ENCODE results near the gene FKBP11.

FKBP11 gene

GRCh38 chr12:48929551-48929950 lies 4.3 kb upstream of the FKBP11 start:
- no peak overlapping the region for H3K27ac ChIP-seq
- no peak for DNase-seq
- no peaks in the 10 kb centered on the region for H3K9me3 ChIP-seq (ENCODE audit: severe bottlenecking)
- H3K27me3 ChIP-seq (ENCODE audit: insufficient read depth, low read depth, severe bottlenecking) = no peaks in the 10 kb centered on the region
- no peak overlapping the region for H3K4me3 ChIP-seq (ENCODE audit: low read depth, low read length)
- H3K36me3 ChIP-seq = peaks cover 31% of the 10 kb centered on the region
- TF ChIP-seq CTCF (IDR thresholded peaks at IDR 0.05; ENCODE audit: low read depth, low read length) = no peak

GRCh38 chr12:48927261-48927660 lies 2.0 kb upstream of the FKBP11 start:
- no peaks in the 10 kb centered on the region for H3K27me3 ChIP-seq (ENCODE audit: insufficient read depth, low read depth, severe bottlenecking)
- H3K9me3 ChIP-seq (ENCODE audit: severe bottlenecking) = no peaks in the 10 kb centered on the region
- TF ChIP-seq CTCF (IDR thresholded peaks at IDR 0.05; ENCODE audit: low read depth, low read length) = no peak
- no peak overlapping the region for H3K27ac ChIP-seq
- DNase-seq = no peak
- no peak overlapping the region for H3K4me3 ChIP-seq (ENCODE audit: low read depth, low read length)
- H3K36me3 ChIP-seq = peaks cover 22% of the 10 kb centered on the region

GRCh38 chr12:48924617-48925303 lies 532 bp downstream of the FKBP11 start:
- peaks cover 6% of the 10 kb centered on the region for H3K36me3 ChIP-seq
- peak; percentile 73 for TF ChIP-seq CTCF (IDR thresholded peaks at IDR 0.05; ENCODE audit: low read depth, low read length)
- peak; percentile 56 for DNase-seq
- no peak overlapping the region for H3K27ac ChIP-seq
- no peaks in the 10 kb centered on the region for H3K27me3 ChIP-seq (ENCODE audit: insufficient read depth, low read depth, severe bottlenecking)
- peak overlapping the region; percentile 77 for H3K4me3 ChIP-seq (ENCODE audit: low read depth, low read length)
- H3K9me3 ChIP-seq (ENCODE audit: severe bottlenecking) = no peaks in the 10 kb centered on the region

- H3K4me3 ChIP-seq (ENCODE audit: low read depth, low read length) = no peak overlapping the region
Measured at GRCh38 chr12:48923117-48923516, 2.2 kb downstream of the FKBP11 start.

GRCh38 chr12:48917857-48918537 lies 7.3 kb downstream of the FKBP11 start:
- no peak overlapping the region for H3K27ac ChIP-seq
- H3K27me3 ChIP-seq (ENCODE audit: insufficient read depth, low read depth, severe bottlenecking) = no peaks in the 10 kb centered on the region
- DNase-seq = no peak
- H3K9me3 ChIP-seq (ENCODE audit: severe bottlenecking) = no peaks in the 10 kb centered on the region
- peaks cover 6% of the 10 kb centered on the region for H3K36me3 ChIP-seq
- H3K4me3 ChIP-seq (ENCODE audit: low read depth, low read length) = no peak overlapping the region
- TF ChIP-seq CTCF (IDR thresholded peaks at IDR 0.05; ENCODE audit: low read depth, low read length) = no peak

More at GRCh38 chr12:48923117-48923516, 2.2 kb downstream of the FKBP11 start:
- Histone ChIP-seq H3K36me3 (peaks cover 4% of the 10 kb centered on the region), H3K27me3 (ENCODE audit: insufficient read depth, low read depth, severe bottlenecking) (no peaks in the 10 kb centered on the region), H3K27ac (no peak overlapping the region), H3K9me3 (ENCODE audit: severe bottlenecking) (no peaks in the 10 kb centered on the region)
- DNase-seq = no peak
- no peak for TF ChIP-seq CTCF (IDR thresholded peaks at IDR 0.05; ENCODE audit: low read depth, low read length)

Data from WERI-Rb-1 (cell line).